Upper lobe of left lung (tissue), 4 donors: ENCODE results near the gene NEURL1.

Source experiments
- EP300 ChIP-seq, 4 donors: sonication (generic); formaldehyde crosslinking; IDR thresholded peaks; one replicate each; pipeline ENCODE4 v1.5.1; 2017; ENCODE audit warnings: antibody characterized with exemption in 4 of 4, control low read depth in 2 of 4
- POLR2A ChIP-seq, 4 donors: fragments of 450-650 bp; IDR thresholded peaks; one replicate each; pipeline ENCODE4 v1.5.1; 2016 to 2017; ENCODE audit warnings: antibody characterized with exemption in 4 of 4, mild to moderate bottlenecking in 2 of 4
- POLR2AphosphoS5 ChIP-seq, 2 donors: sonication (generic); formaldehyde crosslinking; IDR thresholded peaks; one replicate each; pipeline ENCODE4 v1.5.1; 2017; ENCODE audit warnings: antibody characterized with exemption in 2 of 2
- TF ChIP-seq, protein P1 (sequence below), 6 experiments: fragments of 450-650 bp in 4 of 6; fragments of 200-600 bp in 2 of 6; sonication (generic) in 2 of 6; IDR thresholded peaks; one replicate each; pipeline ENCODE4 v1.5.1; 2016 to 2019; ENCODE audit warnings: antibody characterized with exemption in 6 of 6

- TF ChIP-seq, protein P1, sequence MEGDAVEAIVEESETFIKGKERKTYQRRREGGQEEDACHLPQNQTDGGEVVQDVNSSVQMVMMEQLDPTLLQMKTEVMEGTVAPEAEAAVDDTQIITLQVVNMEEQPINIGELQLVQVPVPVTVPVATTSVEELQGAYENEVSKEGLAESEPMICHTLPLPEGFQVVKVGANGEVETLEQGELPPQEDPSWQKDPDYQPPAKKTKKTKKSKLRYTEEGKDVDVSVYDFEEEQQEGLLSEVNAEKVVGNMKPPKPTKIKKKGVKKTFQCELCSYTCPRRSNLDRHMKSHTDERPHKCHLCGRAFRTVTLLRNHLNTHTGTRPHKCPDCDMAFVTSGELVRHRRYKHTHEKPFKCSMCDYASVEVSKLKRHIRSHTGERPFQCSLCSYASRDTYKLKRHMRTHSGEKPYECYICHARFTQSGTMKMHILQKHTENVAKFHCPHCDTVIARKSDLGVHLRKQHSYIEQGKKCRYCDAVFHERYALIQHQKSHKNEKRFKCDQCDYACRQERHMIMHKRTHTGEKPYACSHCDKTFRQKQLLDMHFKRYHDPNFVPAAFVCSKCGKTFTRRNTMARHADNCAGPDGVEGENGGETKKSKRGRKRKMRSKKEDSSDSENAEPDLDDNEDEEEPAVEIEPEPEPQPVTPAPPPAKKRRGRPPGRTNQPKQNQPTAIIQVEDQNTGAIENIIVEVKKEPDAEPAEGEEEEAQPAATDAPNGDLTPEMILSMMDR (IDR thresholded peaks at IDR 0.05), result no peak
- TF ChIP-seq POLR2A (IDR thresholded peaks at IDR 0.05), result no peak
- TF ChIP-seq POLR2AphosphoS5 (IDR thresholded peaks at IDR 0.05), result no peak
- TF ChIP-seq EP300 (IDR thresholded peaks at IDR 0.05), result no peak
These were observed 126.2 kb downstream of the NEURL1 start for GRCh38 chr10:103619424-103620351.
